Liver (tissue), 3 donors: ENCODE measurements around the gene EXOSC5.

Experiments used
- CTCF ChIP-seq: fragments of 150-350 bp; IDR thresholded peaks from 2 replicates; pipeline ENCODE4 v1.5.1; 2017; ENCODE audit warnings: improper control_type of control experiment, low read depth, low read length; ENCODE audit not compliant: missing input control
- EGR1 ChIP-seq, 2 donors: IDR thresholded peaks; 2 replicates each; pipeline ENCODE4 v1.6.1; 2016 to 2018; ENCODE audit warnings: antibody characterized with exemption in 2 of 2, low read depth in 2 of 2
- FOXA1 ChIP-seq: IDR thresholded peaks from 2 replicates; pipeline ENCODE4 v1.6.1; 2016; ENCODE audit warnings: antibody characterized with exemption
- GABPA ChIP-seq, 2 donors: IDR thresholded peaks in 1 of 2; conservative IDR thresholded peaks in 1 of 2; 2 replicates each; pipeline ENCODE4 v1.6.1; 2016; ENCODE audit warnings: antibody characterized with exemption in 2 of 2, mild to moderate bottlenecking in 1 of 2, moderate library complexity in 1 of 2
- RAD21 ChIP-seq, 2 donors: IDR thresholded peaks; 2 replicates each; pipeline ENCODE4 v1.6.1; 2016; ENCODE audit warnings: antibody characterized with exemption in 2 of 2, mild to moderate bottlenecking in 2 of 2
- SP1 ChIP-seq: IDR thresholded peaks from 2 replicates; pipeline ENCODE4 v1.6.1; 2018; ENCODE audit warnings: antibody characterized with exemption, mild to moderate bottlenecking
- YY1 ChIP-seq: IDR thresholded peaks from 2 replicates; pipeline ENCODE4 v1.6.1; 2016; ENCODE audit warnings: antibody characterized with exemption, mild to moderate bottlenecking
- TF ChIP-seq, protein P1 (sequence below): IDR thresholded peaks from 2 replicates; pipeline ENCODE4 v1.6.1; 2016; ENCODE audit warnings: antibody characterized with exemption, mild to moderate bottlenecking
- TF ChIP-seq, protein P2 (sequence below): IDR thresholded peaks from 2 replicates; pipeline ENCODE4 v1.6.1; 2016; ENCODE audit warnings: antibody characterized with exemption
- donor health status: healthy.
- donor health status: healthy.

GRCh38 chr19:41414461-41414860 lies 17.3 kb upstream of the EXOSC5 start:
- TF ChIP-seq CTCF (no peak), YY1 (no peak), SP1 (no peak), RAD21 (IDR thresholded peaks at IDR 0.05) (no peak), EGR1 (IDR thresholded peaks at IDR 0.05; ENCODE audit: low read depth in 2 of 2) (no peak), GABPA (IDR thresholded peaks at IDR 0.05 in 1 of 2, conservative IDR thresholded peaks at IDR 0.05 in 1 of 2) (no peak), FOXA1 (no peak)
- TF ChIP-seq, protein P1, sequence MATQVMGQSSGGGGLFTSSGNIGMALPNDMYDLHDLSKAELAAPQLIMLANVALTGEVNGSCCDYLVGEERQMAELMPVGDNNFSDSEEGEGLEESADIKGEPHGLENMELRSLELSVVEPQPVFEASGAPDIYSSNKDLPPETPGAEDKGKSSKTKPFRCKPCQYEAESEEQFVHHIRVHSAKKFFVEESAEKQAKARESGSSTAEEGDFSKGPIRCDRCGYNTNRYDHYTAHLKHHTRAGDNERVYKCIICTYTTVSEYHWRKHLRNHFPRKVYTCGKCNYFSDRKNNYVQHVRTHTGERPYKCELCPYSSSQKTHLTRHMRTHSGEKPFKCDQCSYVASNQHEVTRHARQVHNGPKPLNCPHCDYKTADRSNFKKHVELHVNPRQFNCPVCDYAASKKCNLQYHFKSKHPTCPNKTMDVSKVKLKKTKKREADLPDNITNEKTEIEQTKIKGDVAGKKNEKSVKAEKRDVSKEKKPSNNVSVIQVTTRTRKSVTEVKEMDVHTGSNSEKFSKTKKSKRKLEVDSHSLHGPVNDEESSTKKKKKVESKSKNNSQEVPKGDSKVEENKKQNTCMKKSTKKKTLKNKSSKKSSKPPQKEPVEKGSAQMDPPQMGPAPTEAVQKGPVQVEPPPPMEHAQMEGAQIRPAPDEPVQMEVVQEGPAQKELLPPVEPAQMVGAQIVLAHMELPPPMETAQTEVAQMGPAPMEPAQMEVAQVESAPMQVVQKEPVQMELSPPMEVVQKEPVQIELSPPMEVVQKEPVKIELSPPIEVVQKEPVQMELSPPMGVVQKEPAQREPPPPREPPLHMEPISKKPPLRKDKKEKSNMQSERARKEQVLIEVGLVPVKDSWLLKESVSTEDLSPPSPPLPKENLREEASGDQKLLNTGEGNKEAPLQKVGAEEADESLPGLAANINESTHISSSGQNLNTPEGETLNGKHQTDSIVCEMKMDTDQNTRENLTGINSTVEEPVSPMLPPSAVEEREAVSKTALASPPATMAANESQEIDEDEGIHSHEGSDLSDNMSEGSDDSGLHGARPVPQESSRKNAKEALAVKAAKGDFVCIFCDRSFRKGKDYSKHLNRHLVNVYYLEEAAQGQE: no peak
- TF ChIP-seq, protein P2, sequence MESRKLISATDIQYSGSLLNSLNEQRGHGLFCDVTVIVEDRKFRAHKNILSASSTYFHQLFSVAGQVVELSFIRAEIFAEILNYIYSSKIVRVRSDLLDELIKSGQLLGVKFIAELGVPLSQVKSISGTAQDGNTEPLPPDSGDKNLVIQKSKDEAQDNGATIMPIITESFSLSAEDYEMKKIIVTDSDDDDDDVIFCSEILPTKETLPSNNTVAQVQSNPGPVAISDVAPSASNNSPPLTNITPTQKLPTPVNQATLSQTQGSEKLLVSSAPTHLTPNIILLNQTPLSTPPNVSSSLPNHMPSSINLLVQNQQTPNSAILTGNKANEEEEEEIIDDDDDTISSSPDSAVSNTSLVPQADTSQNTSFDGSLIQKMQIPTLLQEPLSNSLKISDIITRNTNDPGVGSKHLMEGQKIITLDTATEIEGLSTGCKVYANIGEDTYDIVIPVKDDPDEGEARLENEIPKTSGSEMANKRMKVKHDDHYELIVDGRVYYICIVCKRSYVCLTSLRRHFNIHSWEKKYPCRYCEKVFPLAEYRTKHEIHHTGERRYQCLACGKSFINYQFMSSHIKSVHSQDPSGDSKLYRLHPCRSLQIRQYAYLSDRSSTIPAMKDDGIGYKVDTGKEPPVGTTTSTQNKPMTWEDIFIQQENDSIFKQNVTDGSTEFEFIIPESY: no peak
